SKM-1 (cell line): ENCODE measurements around the gene SPI1.

Experiments
- DNase-seq: peaks from one replicate; lab custom pipeline; 2025; ENCODE audit not compliant: unreplicated experiment; lab: John Stamatoyannopoulos, UW

The SPI1 gene

DNA sequence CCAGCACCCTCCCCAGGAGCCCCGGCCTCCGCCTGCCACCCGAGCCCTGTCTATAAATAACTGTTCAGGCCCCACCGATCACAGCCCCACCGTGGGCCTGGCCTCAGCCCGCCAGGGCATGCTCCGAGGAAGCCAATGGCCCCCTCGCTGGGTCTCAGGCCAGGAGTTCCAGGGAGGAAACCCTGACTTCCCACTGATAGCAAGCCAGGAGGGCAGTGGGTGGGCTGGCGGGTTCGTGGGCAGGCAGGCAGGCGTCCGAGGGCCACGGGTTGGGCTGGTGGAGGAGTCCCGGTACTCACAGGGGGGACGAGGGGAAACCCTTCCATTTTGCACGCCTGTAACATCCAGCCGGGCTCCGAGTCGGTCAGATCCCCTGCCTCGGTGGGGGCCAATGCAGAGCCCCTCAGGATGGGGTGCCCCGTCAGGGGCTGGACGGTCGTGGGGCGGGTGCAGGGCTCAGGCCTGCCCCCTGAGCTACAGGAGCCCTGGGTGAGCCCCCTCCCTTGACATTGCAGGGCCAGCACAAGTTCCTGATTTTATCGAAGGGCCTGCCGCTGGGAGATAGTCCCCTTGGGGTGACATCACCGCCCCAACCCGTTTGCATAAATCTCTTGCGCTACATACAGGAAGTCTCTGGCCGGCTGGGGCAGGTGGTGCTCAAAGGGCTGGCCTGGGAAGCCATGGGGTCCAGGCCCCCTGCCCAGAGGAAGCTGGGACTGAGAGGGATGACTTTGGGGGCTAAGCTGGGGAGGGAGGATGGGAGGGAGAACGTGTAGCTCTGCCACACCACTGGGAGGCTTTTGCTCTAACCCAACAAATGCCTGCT lies at the start of gene SPI1:
Gene SPI1, minus strand, starts transcription at position 538 of the 826 bp plus-strand sequence. Its CDS starts 194 bp downstream, at position 344.
- peak; percentile 94 for DNase-seq

DNA sequence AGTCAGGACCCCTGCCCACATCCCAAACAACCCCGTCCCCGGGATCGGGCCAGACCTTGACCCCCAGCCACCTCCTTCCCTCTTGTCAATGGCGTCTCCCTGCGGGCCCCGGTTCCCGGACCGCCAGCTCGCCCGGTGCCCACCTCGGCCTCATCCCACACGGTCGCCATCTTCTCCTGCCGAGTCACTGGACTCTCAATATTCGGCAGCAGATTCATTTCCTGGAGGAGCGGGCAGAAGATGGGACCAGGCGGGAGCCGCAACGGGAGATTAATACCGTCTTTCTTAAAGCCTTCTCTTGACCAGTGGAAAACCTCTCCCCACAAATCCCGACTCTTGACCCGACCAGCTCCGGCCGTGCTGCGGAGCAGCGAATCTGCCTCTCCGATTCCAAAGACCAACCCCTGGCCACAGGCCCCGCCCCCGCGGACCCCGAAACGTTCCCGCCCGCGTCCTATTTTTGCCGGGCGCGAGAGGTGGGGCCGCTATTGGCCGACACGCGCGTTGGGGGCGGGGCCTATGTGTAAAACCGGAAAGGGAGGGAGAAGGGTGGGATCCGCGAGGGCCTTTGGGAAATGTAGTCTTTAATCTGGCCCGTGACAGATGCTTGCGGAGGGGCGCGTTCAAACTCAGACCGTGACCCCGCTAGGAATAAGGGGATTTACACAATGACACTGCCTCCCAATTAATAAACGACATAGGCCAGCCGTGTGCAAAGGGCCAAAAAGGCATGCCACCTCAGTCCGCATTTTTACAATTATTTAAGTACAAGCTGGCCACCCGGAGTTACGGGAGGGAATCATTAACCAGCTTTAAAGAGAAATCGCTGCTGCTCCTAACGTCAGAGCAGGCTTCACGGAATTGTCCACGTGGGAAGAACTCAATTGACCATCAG lies 48.0 kb upstream of the SPI1 start, which contains the start of gene PSMC3:
Gene PSMC3, minus strand, starts transcription at position 378 of the 895 bp plus-strand sequence. Its CDS starts 160 bp downstream, at position 218.
- peak; percentile 92 for DNase-seq

DNA sequence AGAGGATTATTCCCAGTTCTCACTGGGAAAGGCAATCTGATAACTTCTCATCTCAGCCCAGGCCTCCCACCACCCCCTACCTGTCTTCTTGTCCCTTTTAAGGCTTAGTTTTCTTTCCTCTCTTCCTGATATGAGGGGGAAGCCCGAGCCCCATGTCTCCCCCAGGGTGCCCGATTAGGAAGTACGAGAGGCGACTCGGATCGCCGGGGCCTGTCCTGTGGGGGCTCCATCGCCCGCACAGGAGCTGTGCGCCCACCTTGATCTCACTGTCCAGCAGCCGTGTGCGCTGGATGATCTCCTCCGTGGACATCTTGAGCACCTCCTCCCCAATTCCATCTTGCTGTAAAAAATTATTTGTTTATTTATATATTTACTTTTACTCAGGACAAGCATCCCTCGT lies 47.3 kb upstream of the SPI1 start:
- DNase-seq: no peak

DNA sequence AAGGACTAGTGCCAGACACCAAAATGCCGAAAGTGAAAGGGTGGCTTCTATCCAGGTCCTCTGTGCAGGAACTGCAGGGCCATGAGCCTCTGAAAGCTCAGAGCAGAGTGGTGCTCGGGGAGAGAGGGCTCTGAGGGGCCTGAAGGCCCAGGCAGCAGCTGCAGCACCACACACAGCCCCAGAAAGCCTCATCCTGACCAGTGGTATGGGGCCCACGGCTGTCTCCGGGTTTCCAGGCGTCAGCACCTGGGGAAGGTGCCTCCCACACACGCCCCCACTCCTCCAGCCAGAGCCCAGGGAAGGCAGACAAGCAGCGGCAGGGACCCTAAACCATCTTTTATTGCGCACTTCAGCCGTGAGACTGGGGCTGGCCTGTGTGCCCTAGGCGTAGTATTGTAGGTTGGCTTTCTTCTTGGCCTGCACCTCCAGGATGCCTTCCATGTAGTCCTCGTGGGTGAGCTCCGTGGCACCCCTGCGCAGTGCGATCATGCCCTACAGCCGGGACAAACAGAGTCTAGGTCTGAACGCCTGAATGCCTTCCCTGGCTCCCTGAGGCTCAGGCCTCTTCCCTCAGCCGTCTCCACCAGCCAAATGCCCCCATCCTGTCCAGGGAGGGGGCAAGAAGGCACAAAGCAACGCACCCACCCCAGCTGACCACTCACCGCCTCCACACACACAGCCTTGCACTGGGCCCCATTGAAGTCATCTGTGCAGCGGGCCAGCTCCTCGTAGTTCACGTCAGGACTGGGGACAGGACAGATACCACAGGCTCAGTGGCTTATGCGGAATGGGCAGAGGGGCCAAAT lies 40.3 kb upstream of the SPI1 start:
- no peak for DNase-seq

DNA sequence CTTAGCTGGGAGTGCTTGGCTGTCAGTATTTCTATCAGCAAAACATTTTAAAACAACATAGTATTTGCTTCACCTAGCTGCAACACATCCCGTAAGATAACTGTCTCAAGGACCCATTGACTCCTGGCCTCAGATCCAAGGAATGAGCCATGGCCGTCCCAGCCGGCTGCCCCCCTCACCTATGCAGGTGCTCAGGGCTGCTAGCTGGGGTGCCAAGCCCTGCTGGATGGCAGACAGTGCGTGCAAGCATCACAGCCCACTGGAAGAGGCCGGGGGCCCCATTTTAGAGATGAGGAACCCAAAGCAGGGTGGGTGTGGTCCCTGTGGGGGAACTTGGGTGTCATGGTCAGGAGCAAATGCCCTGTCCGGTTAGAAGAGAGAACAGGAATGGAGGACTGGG lies 39.4 kb upstream of the SPI1 start:
- DNase-seq: no peak

DNA sequence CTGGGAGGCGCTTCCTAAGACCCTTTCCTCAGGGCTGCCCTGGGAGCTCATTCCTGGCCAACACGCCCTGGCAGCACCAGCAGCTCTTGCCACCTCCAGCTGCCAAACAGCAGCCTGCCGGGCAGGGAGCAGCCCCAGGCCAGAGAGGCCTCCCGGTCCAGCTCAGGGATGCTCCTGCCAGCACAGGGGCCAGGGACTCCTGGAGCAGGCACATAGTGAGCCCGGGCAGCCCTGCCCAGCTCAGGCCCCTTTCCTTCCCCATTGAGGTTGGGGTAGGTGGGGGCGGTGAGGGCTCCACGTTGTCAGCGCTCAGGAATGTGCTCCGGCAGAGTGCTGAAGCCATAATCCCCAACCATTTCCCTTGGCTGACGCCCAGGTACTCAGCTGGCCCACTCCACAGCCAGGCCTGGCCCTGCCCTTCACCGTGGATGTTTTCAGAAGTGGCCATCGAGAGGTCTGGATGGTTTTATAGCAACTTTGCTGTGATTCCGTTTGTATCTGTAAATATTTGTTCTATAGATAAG lies 37.7 kb upstream of the SPI1 start:
- no peak for DNase-seq

DNA sequence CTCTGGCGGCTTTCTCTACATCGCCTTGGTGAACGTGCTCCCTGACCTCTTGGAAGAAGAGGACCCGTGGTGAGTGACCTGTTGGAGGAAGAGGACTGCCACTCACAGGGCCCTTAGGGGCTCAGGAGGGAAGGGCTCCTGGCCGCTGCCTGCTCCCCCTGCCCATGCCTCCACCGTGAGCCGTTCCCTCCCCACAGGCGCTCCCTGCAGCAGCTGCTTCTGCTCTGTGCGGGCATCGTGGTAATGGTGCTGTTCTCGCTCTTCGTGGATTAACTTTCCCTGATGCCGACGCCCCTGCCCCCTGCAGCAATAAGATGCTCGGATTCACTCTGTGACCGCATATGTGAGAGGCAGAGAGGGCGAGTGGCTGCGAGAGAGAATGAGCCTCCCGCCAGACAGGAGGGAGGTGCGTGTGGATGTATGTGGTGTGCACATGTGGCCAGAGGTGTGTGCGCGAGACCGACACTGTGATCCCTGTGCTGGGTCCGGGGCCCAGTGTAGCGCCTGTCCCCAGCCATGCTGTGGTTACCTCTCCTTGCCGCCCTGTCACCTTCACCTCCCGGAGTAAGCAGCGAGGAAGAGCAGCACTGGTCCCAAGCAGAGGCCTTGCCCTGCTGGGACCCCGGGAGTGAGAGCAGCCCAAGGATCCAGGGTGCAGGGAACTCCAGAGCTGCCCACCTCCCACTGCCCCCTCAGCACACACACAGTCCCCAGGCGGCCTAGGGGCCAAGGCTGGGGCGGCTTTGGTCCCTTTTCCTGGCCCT lies 36.9 kb upstream of the SPI1 start:
- DNase-seq: no peak

DNA sequence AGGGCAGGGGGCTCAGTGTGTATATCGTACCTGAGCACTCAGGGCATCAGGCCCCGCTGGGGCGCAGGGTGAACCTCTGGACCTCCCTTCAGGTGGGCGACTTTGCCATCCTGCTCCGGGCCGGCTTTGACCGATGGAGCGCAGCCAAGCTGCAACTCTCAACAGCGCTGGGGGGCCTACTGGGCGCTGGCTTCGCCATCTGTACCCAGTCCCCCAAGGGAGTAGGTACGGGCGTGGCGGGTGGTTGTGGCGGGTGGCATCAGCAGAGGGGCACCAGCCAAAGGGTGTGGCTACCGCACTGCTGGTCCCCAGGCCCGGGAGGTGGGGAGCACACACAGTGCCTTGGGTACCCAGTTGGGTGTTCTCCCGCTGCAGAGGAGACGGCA lies 36.3 kb upstream of the SPI1 start:
- DNase-seq: no peak

DNA sequence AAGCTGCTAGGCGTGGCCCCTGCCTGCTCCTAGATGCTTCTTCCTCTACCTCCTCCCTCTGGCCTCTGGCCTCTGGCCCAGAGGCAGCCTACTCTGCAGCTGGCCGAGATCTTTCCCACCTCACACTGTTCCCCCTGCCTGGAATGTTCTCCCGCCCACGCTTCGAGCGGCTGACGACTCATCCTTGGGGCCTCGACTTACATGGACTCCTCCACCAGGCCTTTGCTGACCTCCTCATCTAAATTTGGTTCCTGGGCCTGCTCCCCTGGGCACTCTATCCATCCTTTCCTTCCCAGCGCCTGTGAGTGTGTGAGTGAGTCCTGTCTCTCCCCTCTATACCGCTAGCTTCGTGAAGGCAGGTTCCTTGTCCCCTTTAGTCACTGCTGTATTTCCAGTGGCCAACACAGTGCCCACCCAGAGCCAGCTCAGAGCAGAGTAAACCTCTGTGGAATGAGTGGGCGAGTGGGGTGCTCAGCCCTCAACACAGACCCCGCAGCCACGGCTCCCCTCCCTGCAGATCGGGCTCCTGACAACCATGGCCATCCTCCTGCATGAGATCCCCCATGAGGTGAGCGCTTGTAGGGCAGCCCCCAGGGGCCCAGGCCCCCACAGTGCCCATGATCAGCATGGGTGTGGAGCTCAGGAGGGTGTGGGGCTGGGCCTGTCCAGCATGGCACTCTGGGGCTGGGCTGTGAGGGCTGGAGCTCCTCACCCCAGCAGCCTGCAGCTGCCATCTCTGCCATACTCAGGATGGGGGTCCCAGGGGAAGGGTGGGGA lies 35.7 kb upstream of the SPI1 start:
- no peak for DNase-seq

DNA sequence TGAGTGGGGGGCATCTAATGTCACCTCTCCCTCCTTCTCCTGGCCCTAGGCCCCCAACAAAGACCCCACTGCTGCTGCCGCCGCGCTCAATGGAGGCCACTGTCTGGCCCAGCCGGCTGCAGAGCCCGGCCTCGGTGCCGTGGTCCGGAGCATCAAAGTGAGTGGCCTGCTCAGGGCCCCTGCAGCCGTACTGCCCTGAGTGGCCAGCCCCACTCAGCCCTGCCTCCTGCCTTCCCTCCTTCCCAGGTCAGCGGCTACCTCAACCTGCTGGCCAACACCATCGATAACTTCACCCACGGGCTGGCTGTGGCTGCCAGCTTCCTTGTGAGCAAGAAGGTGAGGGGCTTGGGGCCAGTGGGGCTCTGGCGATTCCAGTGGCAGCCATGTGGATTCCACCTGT lies 35.0 kb upstream of the SPI1 start:
- no peak for DNase-seq

DNA sequence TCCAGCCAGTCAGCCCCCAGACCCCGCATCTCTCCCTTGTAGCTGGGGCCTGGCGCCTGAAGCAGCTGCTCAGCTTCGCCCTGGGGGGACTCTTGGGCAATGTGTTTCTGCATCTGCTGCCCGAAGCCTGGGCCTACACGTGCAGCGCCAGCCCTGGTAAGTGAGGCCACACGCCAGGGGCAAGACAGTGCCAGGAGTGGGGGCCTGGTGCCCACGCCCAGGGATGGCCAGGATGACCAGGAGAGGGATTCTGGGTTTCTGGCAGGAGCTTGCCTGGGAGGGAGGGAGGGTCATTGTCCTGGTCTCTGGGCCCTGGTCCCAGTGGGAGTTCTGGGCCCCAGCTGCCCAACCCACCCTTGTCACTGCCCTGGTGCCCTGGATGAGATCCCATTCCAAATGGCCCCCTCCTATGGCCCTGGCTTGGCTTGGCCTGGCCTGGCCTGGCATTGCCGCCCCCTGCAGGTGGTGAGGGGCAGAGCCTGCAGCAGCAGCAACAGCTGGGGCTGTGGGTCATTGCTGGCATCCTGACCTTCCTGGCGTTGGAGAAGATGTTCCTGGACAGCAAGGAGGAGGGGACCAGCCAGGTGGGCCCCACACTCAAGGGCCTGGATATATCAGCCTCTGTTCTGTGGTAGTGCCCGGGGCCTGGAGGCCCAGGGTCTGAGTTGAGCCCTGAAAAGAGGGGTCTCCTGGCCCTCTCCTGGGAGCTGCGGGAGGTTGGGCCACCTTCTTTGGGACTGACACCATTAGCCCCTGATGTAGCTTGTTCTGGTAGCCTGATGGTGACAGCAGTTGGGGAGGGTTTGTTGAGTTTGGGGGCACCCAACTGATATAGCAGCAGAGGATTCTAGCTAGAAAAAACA lies 33.8 kb upstream of the SPI1 start:
- DNase-seq: peak; percentile 32

DNA sequence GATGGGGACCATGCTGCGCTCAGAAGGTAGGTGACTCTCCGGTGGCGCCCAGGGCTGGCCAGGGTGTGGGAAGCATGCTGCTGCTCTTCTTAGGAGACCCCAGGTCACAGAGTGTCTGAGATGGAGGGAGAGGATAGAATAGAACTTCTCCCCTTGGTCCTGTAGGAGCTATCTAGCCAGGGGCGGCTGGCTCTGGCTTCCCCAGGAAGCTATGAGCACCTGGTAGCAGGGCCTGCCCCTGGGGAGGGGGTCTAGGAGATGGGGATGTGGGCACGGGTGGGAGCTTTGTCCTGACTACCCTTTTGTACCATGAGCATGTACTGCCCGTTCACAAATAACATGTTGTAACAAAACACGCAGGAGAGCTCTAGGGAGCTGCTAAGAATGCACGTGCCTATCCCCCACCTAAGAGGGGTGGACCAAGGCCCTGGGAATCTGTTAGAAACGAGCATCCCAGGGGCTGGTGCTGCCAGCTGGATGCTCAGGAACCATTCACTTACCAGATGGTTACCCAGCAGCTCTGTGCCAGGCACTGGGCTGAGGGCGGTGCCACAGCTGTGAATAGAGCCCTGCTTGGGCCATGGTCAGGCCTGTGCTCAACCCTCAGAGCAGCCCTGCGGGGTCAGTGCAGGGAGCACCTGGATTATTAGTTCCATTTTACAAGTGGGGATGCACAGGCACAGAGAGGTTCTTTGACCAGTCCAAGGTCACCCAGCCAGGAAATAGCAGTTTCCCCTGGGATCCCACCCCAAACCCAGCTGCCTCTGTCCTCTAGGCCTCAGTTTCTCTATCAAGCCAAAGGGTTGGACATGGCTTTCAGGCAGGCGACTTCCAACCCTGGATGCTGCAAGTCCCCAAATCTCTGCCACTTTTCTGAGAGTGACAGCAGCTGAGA lies 32.3 kb upstream of the SPI1 start:
- DNase-seq: no peak

DNA sequence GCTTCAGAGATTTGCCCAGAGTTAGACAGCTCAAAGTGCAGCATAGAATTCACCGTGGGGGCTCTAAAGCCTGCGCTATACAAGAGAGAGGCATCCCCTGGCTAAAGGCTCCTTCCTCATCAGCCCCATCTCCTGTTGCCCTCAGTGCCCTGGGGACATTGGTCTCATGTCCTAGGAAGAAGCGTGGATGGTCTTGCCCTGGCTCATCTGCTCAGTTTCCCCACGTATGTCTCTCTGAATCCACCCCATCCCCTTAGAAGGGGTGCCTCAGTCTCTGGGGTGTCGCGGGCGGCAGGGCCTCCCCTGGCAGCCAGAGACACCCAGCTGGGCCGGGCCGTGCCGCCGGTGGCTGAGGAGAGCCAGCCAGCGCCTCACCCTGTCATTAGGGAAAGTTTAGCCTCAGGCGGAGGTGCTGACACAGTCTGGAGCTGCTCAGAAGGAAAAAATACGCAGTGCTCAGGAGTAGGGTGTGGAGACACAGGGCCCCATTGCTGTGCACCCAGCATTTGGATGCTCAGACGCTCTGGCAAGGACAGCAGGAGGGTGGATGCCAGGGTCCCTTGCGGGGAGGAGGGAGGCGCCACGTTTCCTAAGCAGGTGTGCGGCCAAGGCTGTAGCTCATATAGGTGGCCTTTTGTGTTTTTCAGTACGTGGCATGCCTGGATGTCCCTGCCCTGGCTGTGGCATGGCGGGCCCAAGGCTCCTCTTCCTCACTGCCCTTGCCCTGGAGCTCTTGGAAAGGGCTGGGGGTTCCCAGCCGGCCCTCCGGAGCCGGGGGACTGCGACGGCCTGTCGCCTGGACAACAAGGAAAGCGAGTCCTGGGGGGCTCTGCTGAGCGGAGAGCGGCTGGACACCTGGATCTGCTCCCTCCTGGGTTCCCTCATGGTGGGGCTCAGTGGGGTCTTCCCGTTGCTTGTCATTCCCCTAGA lies 31.4 kb upstream of the SPI1 start:
- no peak for DNase-seq

DNA sequence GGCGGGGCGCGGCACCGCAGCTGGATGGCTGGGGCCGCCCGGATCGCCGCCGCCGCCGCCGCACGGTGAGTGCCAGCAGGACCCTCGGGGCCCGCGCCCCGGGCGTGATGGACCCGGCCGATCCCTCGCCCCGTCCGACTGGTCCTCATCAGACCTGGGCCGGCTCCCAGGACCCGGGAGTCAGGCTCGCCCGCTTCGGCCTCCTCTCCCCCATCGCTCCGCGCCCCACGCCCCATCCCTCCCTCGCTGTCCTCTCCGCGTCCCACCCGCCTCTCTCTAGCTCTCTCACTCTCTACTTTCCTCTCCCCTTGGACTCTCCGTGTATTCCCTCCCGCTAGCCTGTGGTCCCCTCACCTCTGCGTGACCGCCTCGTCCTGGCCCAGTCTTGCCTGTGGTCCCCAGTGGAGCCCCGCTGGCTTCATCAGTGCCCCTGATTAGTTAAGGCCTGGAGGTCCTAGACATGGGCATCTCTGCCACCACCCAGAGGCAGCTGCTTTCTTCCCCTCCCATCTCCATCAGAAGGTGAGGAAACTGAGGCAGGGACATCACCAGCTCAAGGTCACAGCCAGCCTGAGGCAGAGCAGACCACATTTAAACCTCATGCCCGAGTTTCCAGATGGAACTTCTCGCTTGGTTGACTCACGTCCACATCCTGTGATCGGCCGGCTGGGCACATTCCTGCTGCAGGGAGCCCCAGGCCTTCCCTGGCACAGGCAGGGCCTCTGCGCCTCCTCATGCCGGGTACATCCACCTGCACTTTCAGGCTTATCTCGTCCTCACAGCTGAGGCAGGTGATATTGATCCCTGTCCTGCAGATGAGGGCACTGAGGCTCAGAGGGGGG lies 30.5 kb upstream of the SPI1 start:
- DNase-seq: no peak
